ENCODE measurements around the gene GATC.
A peak's percentile ranks its signal among the peaks of the same experiment; 100 is the strongest.
"Not testable (repeated sequence)": the region's sequence is repeated elsewhere in the genome, so short reads cannot be mapped to it uniquely, and the experiment has no call there.

The GATC gene

DNA sequence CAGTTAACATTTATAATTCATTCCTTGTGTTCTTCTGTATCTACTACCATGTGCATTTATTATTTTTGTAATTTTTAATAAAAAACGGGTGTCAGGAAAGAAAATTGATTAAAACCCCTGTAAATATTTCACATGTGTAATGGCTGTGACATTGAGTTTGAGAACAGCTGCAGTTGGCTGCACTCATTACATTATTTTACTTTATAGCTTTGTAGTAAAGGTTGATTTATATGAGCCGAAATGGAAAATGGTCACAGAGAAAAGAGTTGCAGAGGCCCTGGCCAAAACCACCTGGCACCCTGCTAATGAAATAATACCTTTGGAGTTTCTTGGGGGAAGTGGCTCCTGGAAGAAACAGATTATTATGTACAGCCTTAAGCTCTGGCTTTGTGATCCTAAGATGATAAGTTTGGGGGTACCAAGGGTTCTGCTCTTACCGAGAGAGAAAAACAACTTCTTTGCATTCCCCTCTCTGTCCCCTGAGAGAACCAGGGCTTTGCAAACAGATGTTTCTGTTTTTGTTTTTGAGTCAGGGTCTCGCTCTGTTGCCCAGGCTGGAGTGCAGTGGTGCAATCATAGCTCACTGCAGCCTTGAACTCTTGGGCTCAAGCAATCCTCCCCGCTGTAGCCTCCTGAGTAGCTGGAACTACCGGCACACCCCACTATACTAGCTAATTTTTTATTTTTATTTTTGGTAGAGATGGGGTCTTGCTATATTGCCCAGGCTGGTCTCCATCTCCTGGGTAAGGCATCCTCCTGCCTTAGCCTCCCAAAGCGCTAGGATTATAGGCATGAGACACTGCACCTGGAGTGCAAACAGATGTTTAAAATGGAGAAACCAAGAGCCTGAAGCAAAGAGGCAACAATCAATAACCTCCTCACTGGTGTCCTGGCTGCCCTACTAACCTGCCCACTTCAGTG, 40.0 kb downstream of the GATC start:
- H3K4me1 ChIP-seq (ENCODE audit: control insufficient read depth, insufficient read depth, low read length) = no peaks in the 10 kb centered on the region
- no peaks in the 10 kb centered on the region for H3K9me3 ChIP-seq (ENCODE audit: control insufficient read depth, low read length)
- 89 to 98% methylated on average over 5 to 6 of the region's 7 CpGs for WGBS, 2 experiments
- no peaks in the 10 kb centered on the region for H3K36me3 ChIP-seq (ENCODE audit: control insufficient read depth, insufficient read depth, low read length)
- H3K27me3 ChIP-seq (ENCODE audit: control insufficient read depth, insufficient read depth, low read length, poor library complexity, severe bottlenecking) = no peaks in the 10 kb centered on the region
- H3K27ac ChIP-seq (ENCODE audit: insufficient read depth, low read depth, low read length, poor library complexity, severe bottlenecking) = no peak overlapping the region
- no peak overlapping the region for H3K4me3 ChIP-seq (ENCODE audit: insufficient read depth, low read depth, low read length)

DNA sequence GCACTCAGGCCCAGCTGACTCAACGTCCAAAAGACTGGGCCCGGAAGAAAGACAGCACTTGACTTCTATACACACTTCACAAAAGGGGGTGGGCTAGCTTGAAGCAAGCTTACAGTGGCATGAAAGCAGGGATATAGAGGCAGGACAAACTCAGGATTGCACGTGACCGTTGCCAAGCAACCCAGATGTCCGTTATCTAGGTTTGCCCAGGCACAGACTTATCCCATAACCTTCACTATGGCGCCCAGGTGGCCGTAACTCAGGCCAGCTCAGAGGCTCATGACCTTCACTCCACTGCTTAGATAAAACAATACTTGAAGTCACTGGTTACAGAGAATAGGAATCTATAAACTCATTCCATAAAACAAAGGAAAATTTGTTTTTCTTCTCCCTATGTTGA, 41.3 kb downstream of the GATC start:
- H3K4me1 ChIP-seq (ENCODE audit: control insufficient read depth, insufficient read depth, low read length); H3K9me3 ChIP-seq (ENCODE audit: control insufficient read depth, low read length); H3K36me3 ChIP-seq (ENCODE audit: control insufficient read depth, insufficient read depth, low read length); H3K4me3 ChIP-seq (ENCODE audit: insufficient read depth, low read depth, low read length); H3K27me3 ChIP-seq (ENCODE audit: control insufficient read depth, insufficient read depth, low read length, poor library complexity, severe bottlenecking); H3K27ac ChIP-seq (ENCODE audit: insufficient read depth, low read depth, low read length, poor library complexity, severe bottlenecking): not testable (repeated sequence)
- WGBS, 2 experiments = 93 to 95% methylated on average over 7 of the region's 7 CpGs

DNA sequence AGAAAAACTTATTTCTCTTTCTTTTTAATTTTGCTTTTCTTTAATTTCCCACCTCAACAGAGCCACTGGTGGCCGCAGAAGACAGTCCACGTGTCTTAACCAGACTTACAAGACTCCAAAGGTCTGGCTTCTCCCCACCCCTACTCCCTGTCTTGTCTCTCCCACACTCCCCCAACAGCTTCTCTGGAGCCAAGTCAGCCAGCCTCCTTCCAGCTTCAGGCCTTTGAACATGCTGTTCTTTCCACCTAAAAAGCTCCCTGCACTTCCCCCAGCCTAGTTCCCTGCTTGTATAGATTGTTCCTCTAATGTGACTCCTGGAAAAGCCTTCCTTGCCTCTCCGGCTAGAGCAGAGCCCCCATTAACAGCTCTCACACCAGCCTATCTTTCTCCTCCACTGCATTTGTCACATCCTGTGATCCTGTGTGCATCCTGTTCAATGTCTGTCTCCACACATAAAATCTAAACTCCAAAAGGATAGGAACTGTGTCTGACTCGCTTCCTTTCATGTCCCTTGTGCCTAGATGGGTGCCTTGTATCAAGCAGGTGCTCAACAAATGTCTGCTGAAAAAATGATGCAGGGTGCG, 41.9 kb downstream of the GATC start:
- no peak overlapping the region for H3K4me3 ChIP-seq (ENCODE audit: insufficient read depth, low read depth, low read length)
- WGBS, 2 experiments = 75 to 76% methylated on average over 5 of the region's 5 CpGs
- H3K27me3 ChIP-seq (ENCODE audit: control insufficient read depth, insufficient read depth, low read length, poor library complexity, severe bottlenecking) = no peaks in the 10 kb centered on the region
- H3K4me1 ChIP-seq (ENCODE audit: control insufficient read depth, insufficient read depth, low read length) = no peaks in the 10 kb centered on the region
- no peaks in the 10 kb centered on the region for H3K9me3 ChIP-seq (ENCODE audit: control insufficient read depth, low read length)
- no peaks in the 10 kb centered on the region for H3K36me3 ChIP-seq (ENCODE audit: control insufficient read depth, insufficient read depth, low read length)
- no peak overlapping the region for H3K27ac ChIP-seq (ENCODE audit: insufficient read depth, low read depth, low read length, poor library complexity, severe bottlenecking)

DNA sequence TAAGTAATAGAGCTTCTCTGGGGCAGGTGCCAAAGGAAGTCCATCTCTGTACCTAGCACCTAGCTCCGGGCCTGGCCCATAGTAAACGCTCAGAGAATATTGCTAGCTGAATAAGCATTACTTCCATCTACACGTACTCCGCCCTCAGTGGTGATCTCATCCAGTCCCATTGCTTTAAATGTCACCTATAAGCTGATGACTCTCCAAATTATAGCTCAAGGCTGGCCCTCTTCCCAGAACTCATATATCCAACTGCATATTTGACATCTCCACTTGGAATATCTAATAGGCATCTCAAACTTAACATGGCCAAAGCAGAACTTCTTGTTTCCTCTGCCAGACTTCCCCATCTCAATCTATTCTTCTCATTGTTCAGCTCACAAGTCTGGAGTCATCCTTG, 42.8 kb downstream of the GATC start:
- 93 to 96% methylated on average over 4 of the region's 4 CpGs for WGBS, 2 experiments
- no peaks in the 10 kb centered on the region for H3K9me3 ChIP-seq (ENCODE audit: control insufficient read depth, low read length)
- H3K4me3 ChIP-seq (ENCODE audit: insufficient read depth, low read depth, low read length) = no peak overlapping the region
- H3K36me3 ChIP-seq (ENCODE audit: control insufficient read depth, insufficient read depth, low read length) = no peaks in the 10 kb centered on the region
- no peaks in the 10 kb centered on the region for H3K4me1 ChIP-seq (ENCODE audit: control insufficient read depth, insufficient read depth, low read length)
- H3K27ac ChIP-seq (ENCODE audit: insufficient read depth, low read depth, low read length, poor library complexity, severe bottlenecking) = no peak overlapping the region
- no peaks in the 10 kb centered on the region for H3K27me3 ChIP-seq (ENCODE audit: control insufficient read depth, insufficient read depth, low read length, poor library complexity, severe bottlenecking)

DNA sequence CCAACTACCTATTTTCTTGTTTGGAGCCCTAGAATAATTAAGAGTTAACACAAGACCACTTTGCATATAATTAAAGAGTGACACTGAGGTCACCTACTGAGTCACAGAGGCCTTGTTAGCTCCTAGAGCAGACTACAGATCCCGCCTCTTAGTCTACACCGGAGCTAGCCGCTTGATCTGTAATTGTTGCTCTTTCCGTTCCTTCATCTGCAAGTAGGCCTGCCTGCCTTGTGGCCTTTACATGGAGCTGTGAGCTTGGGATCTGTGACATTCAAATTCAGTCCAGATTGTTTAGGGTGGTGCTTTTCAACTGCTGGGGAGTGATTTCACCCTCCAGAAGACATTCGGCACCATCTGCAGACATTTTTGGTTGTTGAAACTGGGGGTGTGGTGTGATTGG, 44.1 kb downstream of the GATC start:
- WGBS, 2 experiments = 92 to 95% methylated on average over 5 of the region's 5 CpGs
- Histone ChIP-seq H3K9me3 (ENCODE audit: control insufficient read depth, low read length) (no peaks in the 10 kb centered on the region), H3K4me3 (ENCODE audit: insufficient read depth, low read depth, low read length) (no peak overlapping the region)

DNA sequence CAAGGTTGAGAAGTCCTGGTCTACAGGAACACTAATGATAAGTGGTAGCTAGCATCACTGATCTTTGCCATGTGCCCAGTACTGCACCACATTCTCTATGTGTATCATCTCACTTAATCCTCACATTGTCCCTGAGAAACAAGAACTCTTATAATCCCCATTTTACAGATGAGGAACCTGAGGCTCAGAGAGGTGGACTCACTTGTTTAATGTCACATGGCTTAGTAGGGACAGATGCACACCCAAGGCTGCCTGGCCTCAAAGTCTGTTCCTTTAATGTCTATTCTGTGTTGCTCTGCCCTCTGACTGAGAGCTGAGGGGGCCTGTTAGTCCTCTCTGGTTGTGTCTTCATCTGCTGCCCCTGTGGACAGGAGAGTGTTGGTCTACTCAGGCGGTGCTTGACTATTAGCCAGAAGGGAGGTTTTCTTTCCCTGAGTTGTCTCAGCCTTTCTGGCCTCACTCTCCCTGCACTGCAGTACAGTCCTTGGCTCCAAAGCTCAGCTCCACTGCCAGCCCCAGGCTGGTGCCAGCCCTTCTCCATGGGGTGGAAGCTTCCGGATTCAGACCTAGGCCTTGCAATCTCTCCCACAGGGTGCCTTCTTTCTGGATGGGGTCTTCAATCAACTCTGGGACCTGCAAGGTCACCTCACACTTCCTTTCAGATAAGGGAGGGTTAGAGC, 44.7 kb downstream of the GATC start:
- 93 to 94% methylated on average over 2 of the region's 2 CpGs for WGBS, 2 experiments
- no peak overlapping the region for H3K27ac ChIP-seq (ENCODE audit: insufficient read depth, low read depth, low read length, poor library complexity, severe bottlenecking)

More for the DNA sequence above, 44.1 kb downstream of the GATC start:
- Histone ChIP-seq H3K27ac (ENCODE audit: insufficient read depth, low read depth, low read length, poor library complexity, severe bottlenecking) (no peak overlapping the region), H3K36me3 (ENCODE audit: control insufficient read depth, insufficient read depth, low read length) (no peaks in the 10 kb centered on the region), H3K4me1 (ENCODE audit: control insufficient read depth, insufficient read depth, low read length) (no peaks in the 10 kb centered on the region), H3K27me3 (ENCODE audit: control insufficient read depth, insufficient read depth, low read length, poor library complexity, severe bottlenecking) (no peaks in the 10 kb centered on the region)

DNA sequence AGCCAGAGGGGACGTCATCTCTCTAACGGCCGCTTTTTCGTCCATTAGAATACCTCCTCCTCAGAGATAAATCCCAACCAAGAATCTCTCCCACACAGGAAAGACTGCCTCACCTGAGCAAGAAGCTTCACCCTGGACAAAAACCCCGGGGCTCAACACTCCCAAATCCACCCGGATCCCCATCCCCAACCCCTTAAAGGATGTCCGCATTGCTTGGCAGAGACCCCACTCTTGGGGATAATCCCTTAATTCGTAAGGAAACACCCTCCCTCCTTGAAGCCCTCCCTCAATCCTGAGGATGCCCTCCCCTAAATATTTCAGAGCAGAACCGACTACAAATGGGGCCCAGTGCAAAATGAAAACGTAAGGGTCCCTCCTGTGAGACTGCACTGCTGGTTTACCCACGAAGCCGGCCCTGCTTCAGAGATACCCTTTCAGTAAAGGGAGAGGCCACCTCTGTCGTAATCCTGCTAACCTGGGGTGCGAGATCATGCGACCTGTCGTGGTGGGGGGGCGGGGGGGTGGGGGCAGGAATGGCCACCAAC, 49.0 kb downstream of the GATC start:
- H3K4me3 ChIP-seq (ENCODE audit: insufficient read depth, low read depth, low read length) = peak overlapping the region; percentile 94
- H3K27ac ChIP-seq (ENCODE audit: insufficient read depth, low read depth, low read length, poor library complexity, severe bottlenecking) = peak overlapping the region; percentile 54
- H3K36me3 ChIP-seq (ENCODE audit: control insufficient read depth, insufficient read depth, low read length) = peaks cover 7% of the 10 kb centered on the region
- H3K27me3 ChIP-seq (ENCODE audit: control insufficient read depth, insufficient read depth, low read length, poor library complexity, severe bottlenecking) = no peaks in the 10 kb centered on the region
- peaks cover 2% of the 10 kb centered on the region for H3K4me1 ChIP-seq (ENCODE audit: control insufficient read depth, insufficient read depth, low read length)
- 8 to 11% methylated on average over 17 of the region's 17 CpGs for WGBS, 2 experiments
- H3K9me3 ChIP-seq (ENCODE audit: control insufficient read depth, low read length) = no peaks in the 10 kb centered on the region

More for the DNA sequence above, 44.7 kb downstream of the GATC start:
- no peak overlapping the region for H3K4me3 ChIP-seq (ENCODE audit: insufficient read depth, low read depth, low read length)
- no peaks in the 10 kb centered on the region for H3K9me3 ChIP-seq (ENCODE audit: control insufficient read depth, low read length)
- no peaks in the 10 kb centered on the region for H3K27me3 ChIP-seq (ENCODE audit: control insufficient read depth, insufficient read depth, low read length, poor library complexity, severe bottlenecking)
- no peaks in the 10 kb centered on the region for H3K36me3 ChIP-seq (ENCODE audit: control insufficient read depth, insufficient read depth, low read length)
- H3K4me1 ChIP-seq (ENCODE audit: control insufficient read depth, insufficient read depth, low read length) = no peaks in the 10 kb centered on the region

DNA sequence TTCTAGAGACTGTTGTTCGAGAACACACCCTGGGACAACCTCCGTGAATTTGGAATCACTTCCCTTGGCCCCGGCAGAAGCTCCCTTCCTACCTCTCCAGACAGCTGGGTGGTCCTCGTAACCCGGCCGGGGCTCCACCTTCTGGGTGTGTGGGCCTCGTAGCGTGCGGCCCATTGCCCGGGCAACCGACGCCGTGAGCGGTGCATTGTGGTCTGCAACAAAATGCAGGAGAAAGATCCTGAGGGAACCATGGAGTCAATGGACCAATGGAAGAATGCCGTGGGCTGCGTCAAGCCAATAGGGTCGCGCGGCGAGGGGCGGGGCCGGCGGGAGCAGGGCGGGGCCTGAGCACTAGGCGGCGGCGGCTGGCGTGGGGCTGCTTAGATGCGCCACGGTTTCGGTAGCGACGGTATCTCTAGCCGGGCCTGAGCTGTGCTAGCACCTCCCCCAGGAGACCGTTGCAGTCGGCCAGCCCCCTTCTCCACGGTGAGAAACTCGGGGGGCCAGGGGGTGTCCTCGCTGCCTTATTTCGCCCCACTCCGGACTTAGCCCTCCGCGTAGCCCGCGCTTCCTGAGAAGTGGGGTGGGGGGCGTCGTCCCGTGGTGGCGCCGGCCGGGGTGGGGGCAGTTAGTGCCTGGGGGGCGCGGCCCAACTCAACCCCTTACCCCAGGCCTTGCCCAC, 49.6 kb downstream of the GATC start, which contains the start of gene DYNLL1:
Gene DYNLL1, plus strand, starts transcription at position 383 of the 682 bp plus-strand sequence. CDS start 309 bp downstream, outside the sequence.
- Histone ChIP-seq H3K4me3 (ENCODE audit: insufficient read depth, low read depth, low read length) (peak within 1 kb of the TSS; percentile 94), H3K9me3 (ENCODE audit: control insufficient read depth, low read length) (no peaks in the 10 kb centered on the region), H3K4me1 (ENCODE audit: control insufficient read depth, insufficient read depth, low read length) (peaks cover 2% of the 10 kb centered on the region), H3K36me3 (ENCODE audit: control insufficient read depth, insufficient read depth, low read length) (peaks cover 9% of the 10 kb centered on the region), H3K27me3 (ENCODE audit: control insufficient read depth, insufficient read depth, low read length, poor library complexity, severe bottlenecking) (no peaks in the 10 kb centered on the region), H3K27ac (ENCODE audit: insufficient read depth, low read depth, low read length, poor library complexity, severe bottlenecking) (peak within 1 kb of the TSS; percentile 83)
- WGBS, 2 experiments = 0 to 1% methylated on average over 53 of the region's 53 CpGs

DNA sequence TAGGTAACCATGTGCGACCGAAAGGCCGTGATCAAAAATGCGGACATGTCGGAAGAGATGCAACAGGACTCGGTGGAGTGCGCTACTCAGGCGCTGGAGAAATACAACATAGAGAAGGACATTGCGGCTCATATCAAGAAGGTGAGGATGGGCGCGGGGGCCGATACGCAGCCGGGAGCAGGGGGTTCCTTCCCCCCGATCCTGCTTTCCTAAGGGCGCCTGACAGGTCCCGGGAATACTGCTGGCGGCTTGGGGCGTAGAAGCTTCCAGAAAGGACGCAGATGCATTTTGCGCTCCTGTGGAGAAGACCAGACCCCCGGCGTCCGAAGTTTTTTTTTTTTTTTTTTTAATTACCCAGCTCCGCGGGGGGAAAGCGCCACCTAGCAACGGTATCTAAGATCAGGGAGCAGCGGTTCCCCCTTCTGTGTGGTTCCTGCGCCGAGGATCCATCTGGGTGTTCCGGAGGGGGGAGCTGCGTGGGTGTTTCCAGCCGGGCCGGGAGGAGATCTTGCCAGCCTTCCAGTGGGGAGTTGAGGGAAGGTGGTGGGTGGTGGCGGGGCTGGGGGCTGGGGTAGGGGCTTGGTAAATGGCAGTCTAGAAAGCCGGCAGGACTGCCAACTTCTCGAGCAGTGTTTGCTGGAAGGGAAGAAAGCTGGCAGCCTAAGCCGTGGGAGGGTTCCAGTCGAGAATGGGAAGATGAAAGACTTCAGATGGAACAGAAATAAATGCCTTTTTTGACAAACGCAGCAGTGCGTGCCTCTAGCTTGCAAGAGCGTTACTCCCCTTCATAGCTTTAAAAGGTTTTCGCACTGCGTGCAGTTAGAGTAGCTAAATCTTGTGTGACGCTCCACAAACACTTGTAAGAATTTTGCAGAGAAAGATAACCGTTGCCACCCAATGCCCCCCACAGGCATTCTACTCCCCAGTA, 50.4 kb downstream of the GATC start:
- peak overlapping the region; percentile 83 for H3K27ac ChIP-seq (ENCODE audit: insufficient read depth, low read depth, low read length, poor library complexity, severe bottlenecking)
- 1% methylated on average over 47 of the region's 47 CpGs for WGBS, 2 experiments
- peaks cover 9% of the 10 kb centered on the region for H3K36me3 ChIP-seq (ENCODE audit: control insufficient read depth, insufficient read depth, low read length)
- H3K4me3 ChIP-seq (ENCODE audit: insufficient read depth, low read depth, low read length) = peak overlapping the region; percentile 94
- no peaks in the 10 kb centered on the region for H3K9me3 ChIP-seq (ENCODE audit: control insufficient read depth, low read length)
- peaks cover 2% of the 10 kb centered on the region for H3K4me1 ChIP-seq (ENCODE audit: control insufficient read depth, insufficient read depth, low read length)
- H3K27me3 ChIP-seq (ENCODE audit: control insufficient read depth, insufficient read depth, low read length, poor library complexity, severe bottlenecking) = no peaks in the 10 kb centered on the region
